ENCODE measurements around the gene SMIM23. TPM values are rescaled to one million over a fixed set of nuclear protein-coding genes. Genes with fewer than 3 reads are reported as not detected.

Gene SMIM23
- total and polyA plus RNA-seq, 2 of the 4 experiments (the other 2 are of a cell fraction) = not detected

DNA sequence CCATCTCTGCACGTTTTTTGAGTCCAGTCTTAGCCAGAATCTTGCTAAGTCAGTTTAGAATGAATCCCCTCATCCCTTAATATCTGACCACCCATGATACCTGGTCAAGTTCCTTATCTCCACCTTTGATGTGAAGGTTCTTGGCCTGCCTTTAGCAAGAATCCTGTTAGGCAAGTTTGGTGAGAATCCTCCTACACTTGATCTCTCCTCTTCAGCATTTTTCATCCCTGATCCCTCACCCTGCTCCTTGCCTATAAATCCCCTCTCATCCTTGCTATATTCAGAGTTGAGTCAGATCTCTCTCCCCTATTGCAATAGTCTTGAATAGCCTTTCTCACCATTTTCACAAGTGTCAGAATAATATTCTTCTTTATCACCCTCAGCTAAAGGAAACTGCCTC is 31.0 kb downstream of the SMIM23 start:
- BruUV-seq (replicated peaks) = no TSS peak
- no peak overlapping the region for H2AFZ ChIP-seq (replicated peaks; ENCODE audit: low read length, poor library complexity)
- no peaks in the 10 kb centered on the region for H4K20me1 ChIP-seq (ENCODE audit: insufficient read depth, low read length)
- H3K4ac ChIP-seq (ENCODE audit: low read depth, low read length) = no peak overlapping the region
- H3K27me3 ChIP-seq (ENCODE audit: control insufficient read depth, insufficient read depth, low read length) = peaks cover 23% of the 10 kb centered on the region
- no peak overlapping the region for H2AK5ac ChIP-seq (ENCODE audit: low read depth, low read length)
- H2BK5ac ChIP-seq (ENCODE audit: low read depth, low read length, poor library complexity, severe bottlenecking) = no peak overlapping the region
- no peak overlapping the region for H2BK120ac ChIP-seq (ENCODE audit: low read depth, low read length)
- ATAC-seq (ENCODE audit: low read depth) (no peak), DNase-seq (no peak)
- no peaks in the 10 kb centered on the region for H3K9me1 ChIP-seq (ENCODE audit: insufficient read depth, low read length)
- no peak overlapping the region for H3K23ac ChIP-seq (ENCODE audit: low read depth, low read length)
- H4K5ac ChIP-seq (ENCODE audit: low read depth, low read length) = no peak overlapping the region
- no peaks in the 10 kb centered on the region for H3K9me3 ChIP-seq (ENCODE audit: control insufficient read depth, insufficient read depth, low read length)
- no peak overlapping the region for H3K4me2 ChIP-seq (ENCODE audit: low read depth, low read length)
- dilution Hi-C loops (cut with HindIII; ENCODE audit: low sequenced_read_pairs, unreplicated experiment) = no loop called here
- no peak overlapping the region for H2BK20ac ChIP-seq (ENCODE audit: low read depth, low read length)
- ChIA-PET CTCF (no interaction called here), POLR2A (ENCODE audit: unreplicated experiment) (no interaction called here)
- no peaks in the 10 kb centered on the region for H3K79me1 ChIP-seq (ENCODE audit: low read depth in 1 of 2, low read length in 2 of 2)
- TF ChIP-seq MXI1 (IDR thresholded peaks at IDR 0.05; ENCODE audit: borderline replicate concordance, low read depth, low read length) (no peak), MAFK (IDR thresholded peaks at IDR 0.05; ENCODE audit: low read depth, low read length) (no peak), RAD21 (IDR thresholded peaks at IDR 0.05; ENCODE audit: low read length) (no peak), RCOR1 (IDR thresholded peaks at IDR 0.05; ENCODE audit: insufficient replicate concordance, low read length) (no peak), POLR2A (IDR thresholded peaks at IDR 0.05; ENCODE audit: low read depth, low read length) (no peak), RFX5 (IDR thresholded peaks at IDR 0.05; ENCODE audit: low read depth, low read length) (no peak), BHLHE40 (IDR thresholded peaks at IDR 0.05; ENCODE audit: low read depth, low read length) (no peak), CEBPB (IDR thresholded peaks at IDR 0.05; ENCODE audit: low read depth, low read length) (no peak), NFE2L2 (IDR thresholded peaks at IDR 0.05; ENCODE audit: low read depth, low read length) (no peak)
- TF ChIP-seq, protein P1, sequence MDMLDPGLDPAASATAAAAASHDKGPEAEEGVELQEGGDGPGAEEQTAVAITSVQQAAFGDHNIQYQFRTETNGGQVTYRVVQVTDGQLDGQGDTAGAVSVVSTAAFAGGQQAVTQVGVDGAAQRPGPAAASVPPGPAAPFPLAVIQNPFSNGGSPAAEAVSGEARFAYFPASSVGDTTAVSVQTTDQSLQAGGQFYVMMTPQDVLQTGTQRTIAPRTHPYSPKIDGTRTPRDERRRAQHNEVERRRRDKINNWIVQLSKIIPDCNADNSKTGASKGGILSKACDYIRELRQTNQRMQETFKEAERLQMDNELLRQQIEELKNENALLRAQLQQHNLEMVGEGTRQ (IDR thresholded peaks at IDR 0.05; ENCODE audit: low read depth, low read length) = no peak
- TF ChIP-seq, protein P2, sequence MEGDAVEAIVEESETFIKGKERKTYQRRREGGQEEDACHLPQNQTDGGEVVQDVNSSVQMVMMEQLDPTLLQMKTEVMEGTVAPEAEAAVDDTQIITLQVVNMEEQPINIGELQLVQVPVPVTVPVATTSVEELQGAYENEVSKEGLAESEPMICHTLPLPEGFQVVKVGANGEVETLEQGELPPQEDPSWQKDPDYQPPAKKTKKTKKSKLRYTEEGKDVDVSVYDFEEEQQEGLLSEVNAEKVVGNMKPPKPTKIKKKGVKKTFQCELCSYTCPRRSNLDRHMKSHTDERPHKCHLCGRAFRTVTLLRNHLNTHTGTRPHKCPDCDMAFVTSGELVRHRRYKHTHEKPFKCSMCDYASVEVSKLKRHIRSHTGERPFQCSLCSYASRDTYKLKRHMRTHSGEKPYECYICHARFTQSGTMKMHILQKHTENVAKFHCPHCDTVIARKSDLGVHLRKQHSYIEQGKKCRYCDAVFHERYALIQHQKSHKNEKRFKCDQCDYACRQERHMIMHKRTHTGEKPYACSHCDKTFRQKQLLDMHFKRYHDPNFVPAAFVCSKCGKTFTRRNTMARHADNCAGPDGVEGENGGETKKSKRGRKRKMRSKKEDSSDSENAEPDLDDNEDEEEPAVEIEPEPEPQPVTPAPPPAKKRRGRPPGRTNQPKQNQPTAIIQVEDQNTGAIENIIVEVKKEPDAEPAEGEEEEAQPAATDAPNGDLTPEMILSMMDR (conservative IDR thresholded peaks at IDR 0.05; ENCODE audit: low read depth, low read length) = no peak
- H3K36me3 ChIP-seq (ENCODE audit: control insufficient read depth, insufficient read depth, low read length) = no peaks in the 10 kb centered on the region
- no peak overlapping the region for H3K14ac ChIP-seq (replicated peaks; ENCODE audit: low read depth, low read length)
- no peak overlapping the region for H4K8ac ChIP-seq (ENCODE audit: low read depth in 2 of 2, low read length in 2 of 2)
- no peak overlapping the region for H3K56ac ChIP-seq (ENCODE audit: extremely low read depth, insufficient read depth, low read length)
- no peak overlapping the region for H2AK9ac ChIP-seq (replicated peaks; ENCODE audit: low read depth, low read length, poor library complexity)
- H4K91ac ChIP-seq (ENCODE audit: insufficient read depth, low read depth, low read length) = no peak overlapping the region
- H3K9ac ChIP-seq (ENCODE audit: low read depth, low read length) = no peak overlapping the region
- H3K18ac ChIP-seq (ENCODE audit: low read depth, low read length) = no peak overlapping the region
- no peaks in the 10 kb centered on the region for H3K4me1 ChIP-seq (ENCODE audit: control insufficient read depth, insufficient read depth, low read length)
- WGBS, 2 experiments (ENCODE audit: extremely low coverage in 2 of 2, insufficient read length in 1 of 2) = no CpG with 5 or more reads among the region's 1 CpG
- H3K27ac ChIP-seq (ENCODE audit: insufficient read depth, low read length) = no peak overlapping the region
- in situ Hi-C loops (cut with MboI; ENCODE audit: low sequenced_read_pairs) = no loop called here
- no peak overlapping the region for H3K4me3 ChIP-seq (ENCODE audit: insufficient read depth, low read depth, low read length)
- H2BK15ac ChIP-seq (ENCODE audit: low read depth, low read length) = no peak overlapping the region
- intact Hi-C loops (cut with micrococcal nuclease) = no loop called here
